ENCODE measurements around the gene TCF7L2. TPM values are rescaled to one million over a fixed set of nuclear protein-coding genes. Genes with fewer than 3 reads are reported as not detected.

Gene TCF7L2
- total and polyA plus RNA-seq, 2 donors (not counting 1 experiment from before 2014, with no cell fraction given), result 3.4 to 5.0 TPM

DNA sequence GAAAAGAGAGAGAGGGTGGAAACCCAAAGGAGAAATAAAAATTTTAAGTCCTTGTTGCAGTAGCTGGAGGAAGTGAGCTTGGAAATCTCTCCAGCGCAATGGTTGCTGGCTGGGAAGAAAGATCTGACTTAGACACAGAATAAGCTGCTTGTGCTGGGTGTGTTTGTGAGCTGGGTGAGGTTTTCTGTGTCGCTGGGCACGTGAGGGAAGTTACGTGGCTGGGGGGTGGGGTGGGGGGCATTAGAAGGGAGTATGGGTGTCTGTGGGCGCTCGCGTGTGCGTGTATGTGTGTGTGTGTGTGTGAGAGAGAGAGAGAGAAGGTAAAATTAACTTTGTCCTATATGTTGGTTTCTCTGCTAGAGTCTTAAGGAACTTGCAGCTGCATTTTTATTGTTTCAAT lies 11.6 kb downstream of the TCF7L2 start:
- no peaks in the 10 kb centered on the region for H4K20me1 ChIP-seq (ENCODE audit: control insufficient read depth, extremely low read depth, insufficient read depth, low read length)
- peaks cover 35% of the 10 kb centered on the region for H3K4me1 ChIP-seq (ENCODE audit: control insufficient read depth, extremely low read depth, insufficient read depth, low read length)
- TF ChIP-seq EZH2 (IDR thresholded peaks at IDR 0.05; ENCODE audit: low read length, missing control alignments), result no peak
- no peak overlapping the region for H3K27ac ChIP-seq (ENCODE audit: insufficient read depth, low read length)
- H3K4me3 ChIP-seq (replicated peaks in 1 of 4; ENCODE audit: control extremely low read depth in 1 of 4, insufficient read depth in 1 of 4, low read depth in 3 of 4, low read length in 4 of 4), result no peak overlapping the region
- H3K36me3 ChIP-seq (ENCODE audit: control insufficient read depth, insufficient read depth, low read length), result peaks cover 2% of the 10 kb centered on the region
- no peaks in the 10 kb centered on the region for H3K9me3 ChIP-seq (ENCODE audit: control insufficient read depth, insufficient read depth, low read depth, low read length)
- H3K79me2 ChIP-seq (ENCODE audit: control insufficient read depth, insufficient read depth, low read length), result peaks cover 48% of the 10 kb centered on the region
- H3K27me3 ChIP-seq (ENCODE audit: control insufficient read depth, insufficient read depth, low read length), result no peaks in the 10 kb centered on the region
- no peak overlapping the region for H2AFZ ChIP-seq (ENCODE audit: low read length)
- H3K4me2 ChIP-seq (ENCODE audit: extremely low read depth, insufficient read depth, low read length), result no peak overlapping the region
- no peak overlapping the region for H3K9ac ChIP-seq (ENCODE audit: insufficient read depth, low read length)
- no peak for DNase-seq (ENCODE audit: low read depth in 2 of 2)

DNA sequence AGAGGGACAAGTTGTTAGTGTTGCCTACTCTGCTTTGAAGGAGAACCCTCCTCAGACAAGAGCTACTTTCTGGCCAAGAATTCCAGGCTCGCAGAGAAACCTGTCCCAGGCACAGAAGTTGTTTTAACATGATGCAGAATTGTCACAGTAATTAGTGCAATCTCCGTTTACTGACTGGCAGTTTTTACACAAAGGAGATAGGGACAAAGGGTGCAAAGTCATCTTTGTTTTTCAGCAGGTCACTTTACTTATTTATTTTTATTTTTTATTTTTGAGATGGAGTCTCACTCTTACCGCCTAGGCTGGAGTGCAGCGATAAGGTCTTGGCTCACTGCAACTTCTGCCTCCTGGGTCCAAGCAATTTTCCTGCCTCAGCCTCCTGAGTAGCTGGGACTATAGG lies 12.3 kb downstream of the TCF7L2 start:
- Histone ChIP-seq H3K4me2 (ENCODE audit: extremely low read depth, insufficient read depth, low read length) (no peak overlapping the region), H3K36me3 (ENCODE audit: control insufficient read depth, insufficient read depth, low read length) (peaks cover 2% of the 10 kb centered on the region), H3K27me3 (ENCODE audit: control insufficient read depth, insufficient read depth, low read length) (no peaks in the 10 kb centered on the region), H3K9ac (ENCODE audit: insufficient read depth, low read length) (no peak overlapping the region), H3K27ac (ENCODE audit: insufficient read depth, low read length) (no peak overlapping the region), H4K20me1 (ENCODE audit: control insufficient read depth, extremely low read depth, insufficient read depth, low read length) (no peaks in the 10 kb centered on the region), H3K4me3 (replicated peaks in 1 of 4; ENCODE audit: control extremely low read depth in 1 of 4, insufficient read depth in 1 of 4, low read depth in 3 of 4, low read length in 4 of 4) (no peak overlapping the region), H3K79me2 (ENCODE audit: control insufficient read depth, insufficient read depth, low read length) (peaks cover 42% of the 10 kb centered on the region), H3K4me1 (ENCODE audit: control insufficient read depth, extremely low read depth, insufficient read depth, low read length) (peaks cover 33% of the 10 kb centered on the region), H3K9me3 (ENCODE audit: control insufficient read depth, insufficient read depth, low read depth, low read length) (no peaks in the 10 kb centered on the region), H2AFZ (ENCODE audit: low read length) (no peak overlapping the region)
- TF ChIP-seq, protein P1, sequence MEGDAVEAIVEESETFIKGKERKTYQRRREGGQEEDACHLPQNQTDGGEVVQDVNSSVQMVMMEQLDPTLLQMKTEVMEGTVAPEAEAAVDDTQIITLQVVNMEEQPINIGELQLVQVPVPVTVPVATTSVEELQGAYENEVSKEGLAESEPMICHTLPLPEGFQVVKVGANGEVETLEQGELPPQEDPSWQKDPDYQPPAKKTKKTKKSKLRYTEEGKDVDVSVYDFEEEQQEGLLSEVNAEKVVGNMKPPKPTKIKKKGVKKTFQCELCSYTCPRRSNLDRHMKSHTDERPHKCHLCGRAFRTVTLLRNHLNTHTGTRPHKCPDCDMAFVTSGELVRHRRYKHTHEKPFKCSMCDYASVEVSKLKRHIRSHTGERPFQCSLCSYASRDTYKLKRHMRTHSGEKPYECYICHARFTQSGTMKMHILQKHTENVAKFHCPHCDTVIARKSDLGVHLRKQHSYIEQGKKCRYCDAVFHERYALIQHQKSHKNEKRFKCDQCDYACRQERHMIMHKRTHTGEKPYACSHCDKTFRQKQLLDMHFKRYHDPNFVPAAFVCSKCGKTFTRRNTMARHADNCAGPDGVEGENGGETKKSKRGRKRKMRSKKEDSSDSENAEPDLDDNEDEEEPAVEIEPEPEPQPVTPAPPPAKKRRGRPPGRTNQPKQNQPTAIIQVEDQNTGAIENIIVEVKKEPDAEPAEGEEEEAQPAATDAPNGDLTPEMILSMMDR (conservative IDR thresholded peaks at IDR 0.05 in 1 of 2, IDR thresholded peaks at IDR 0.05 in 1 of 2; ENCODE audit: low read depth in 1 of 2, low read length in 2 of 2), result no peak
- no peak for TF ChIP-seq EZH2 (IDR thresholded peaks at IDR 0.05; ENCODE audit: low read length, missing control alignments)
- DNase-seq (ENCODE audit: low read depth in 2 of 2), result no peak

DNA sequence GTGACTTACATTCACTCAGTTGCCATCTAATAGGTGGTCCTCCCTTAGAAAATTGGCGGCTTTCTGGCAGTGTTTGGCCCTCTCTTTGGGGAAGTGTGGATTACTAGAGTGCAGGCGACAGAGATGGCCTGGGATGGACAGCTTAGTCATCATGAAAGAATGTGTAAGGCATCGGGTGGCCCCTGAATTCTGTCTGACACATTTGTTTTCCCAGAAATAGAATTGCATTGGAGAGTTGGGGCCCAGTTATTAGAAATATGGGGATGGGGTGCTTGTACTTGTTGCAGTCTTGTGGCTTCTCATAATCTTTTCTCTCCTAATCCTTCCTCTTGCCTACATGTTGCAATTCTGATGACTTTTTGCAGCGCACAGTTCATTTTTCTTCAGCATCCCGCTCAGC lies 13.8 kb downstream of the TCF7L2 start:
- Histone ChIP-seq H3K9ac (ENCODE audit: insufficient read depth, low read length) (no peak overlapping the region), H3K9me3 (ENCODE audit: control insufficient read depth, insufficient read depth, low read depth, low read length) (no peaks in the 10 kb centered on the region), H3K4me3 (replicated peaks in 1 of 4; ENCODE audit: control extremely low read depth in 1 of 4, insufficient read depth in 1 of 4, low read depth in 3 of 4, low read length in 4 of 4) (no peak overlapping the region), H3K27ac (ENCODE audit: insufficient read depth, low read length) (peak overlapping the region; percentile 25), H4K20me1 (ENCODE audit: control insufficient read depth, extremely low read depth, insufficient read depth, low read length) (no peaks in the 10 kb centered on the region), H3K4me1 (ENCODE audit: control insufficient read depth, extremely low read depth, insufficient read depth, low read length) (peaks cover 23% of the 10 kb centered on the region), H3K79me2 (ENCODE audit: control insufficient read depth, insufficient read depth, low read length) (peaks cover 42% of the 10 kb centered on the region), H3K36me3 (ENCODE audit: control insufficient read depth, insufficient read depth, low read length) (peaks cover 2% of the 10 kb centered on the region), H3K4me2 (ENCODE audit: extremely low read depth, insufficient read depth, low read length) (peak overlapping the region; percentile 67), H2AFZ (ENCODE audit: low read length) (no peak overlapping the region), H3K27me3 (ENCODE audit: control insufficient read depth, insufficient read depth, low read length) (no peaks in the 10 kb centered on the region)
- peak; percentile 40 to 63 for DNase-seq (ENCODE audit: low read depth in 2 of 2)
- TF ChIP-seq, protein P1 (conservative IDR thresholded peaks at IDR 0.05 in 1 of 2, IDR thresholded peaks at IDR 0.05 in 1 of 2; ENCODE audit: low read depth in 1 of 2, low read length in 2 of 2), result no peak
- no peak for TF ChIP-seq EZH2 (IDR thresholded peaks at IDR 0.05; ENCODE audit: low read length, missing control alignments)
